H1 (cell line): ENCODE data around the gene FOXK1. TPM values are rescaled to one million over a fixed set of nuclear protein-coding genes. Genes with fewer than 3 reads are reported as not detected.

Experiments
- CTCF ChIA-PET: fragments of 300-600 bp; sonication (Branson Sonifier 250); formaldehyde crosslinking; loops from one replicate; lab custom pipeline; 2021; ENCODE audit not compliant: partially characterized antibody; lab: Charles Lee
- POLR2A ChIA-PET: fragments of 300-600 bp; sonication (Branson Sonifier 250); formaldehyde crosslinking; loops from one replicate; lab custom pipeline; 2021; ENCODE audit warnings: inconsistent platforms; ENCODE audit not compliant: partially characterized antibody; lab: Charles Lee
- DNase-seq, 2 experiments: peaks; one replicate each; pipeline versions ENCODE4 v3.0.0 to v3.0.0-alpha.2; 2010 to 2022; ENCODE audit warnings: low spot score in 2 of 2, low read depth in 1 of 2, mixed read lengths in 1 of 2
- FAIRE-seq: peaks from 2 replicates; lab custom pipeline; 2011; peaks lifted over from hg19 to GRCh38; lab: Jason Lieb, UNC
- H2AFZ ChIP-seq: 2 replicates; pipeline ENCODE4 v1.8.1; 2012; ENCODE audit warnings: low read length, inconsistent platforms
- H2AK5ac ChIP-seq: 2 replicates; pipeline ENCODE4 v1.6.1; 2013; ENCODE audit warnings: low read depth, low read length
- H2BK120ac ChIP-seq: replicated peaks from 2 replicates; pipeline ENCODE3; 2013; ENCODE audit warnings: low read depth, low read length, inconsistent platforms
- H2BK12ac ChIP-seq: 2 replicates; pipeline ENCODE4 v1.6.1; 2013; ENCODE audit warnings: low read depth, low read length
- H2BK15ac ChIP-seq: 2 replicates; pipeline ENCODE4 v1.6.1; 2013; ENCODE audit warnings: low read length
- H2BK20ac ChIP-seq: 2 replicates; pipeline ENCODE4 v1.6.1; 2013; ENCODE audit warnings: low read length
- H2BK5ac ChIP-seq: 2 replicates; pipeline ENCODE4 v1.6.1; 2013; ENCODE audit warnings: low read depth, low read length
- H3K14ac ChIP-seq: 2 replicates; pipeline ENCODE4 v1.6.1; 2013; ENCODE audit warnings: inconsistent platforms; ENCODE audit not compliant: insufficient read length
- H3K18ac ChIP-seq: 2 replicates; pipeline ENCODE4 v1.6.1; 2013; ENCODE audit warnings: low read length; ENCODE audit errors: extremely low read depth
- H3K23ac ChIP-seq: 2 replicates; pipeline ENCODE4 v1.6.1; 2013; ENCODE audit warnings: inconsistent platforms; ENCODE audit not compliant: insufficient read length
- H3K23me2 ChIP-seq: 2 replicates; pipeline ENCODE4 v1.6.1; 2013; ENCODE audit warnings: low read depth, low read length
- H3K27ac ChIP-seq: 2 replicates; pipeline ENCODE4 v1.6.1; 2011; ENCODE audit warnings: low read depth, low read length, inconsistent platforms
- H3K27me3 ChIP-seq, 4 experiments: replicated peaks in 1 of 4; 1 replicate in 1 of 4; 2 replicates in 3 of 4; pipeline versions ENCODE4 v1.6.1 to v1.8.1; 2011 to 2013; ENCODE audit warnings: low read length in 3 of 4, mild to moderate bottlenecking in 3 of 4, inconsistent platforms in 2 of 4, mixed read lengths in 2 of 4, moderate library complexity in 1 of 4; ENCODE audit not compliant: control insufficient read depth in 3 of 4, insufficient read depth in 3 of 4; ENCODE audit errors: extremely low read depth in 1 of 4
- H3K36me3 ChIP-seq, 4 experiments: 2 replicates each; pipeline versions ENCODE4 v1.6.1 to v1.8.1; 2011 to 2013; ENCODE audit warnings: mild to moderate bottlenecking in 4 of 4, low read length in 3 of 4, moderate library complexity in 2 of 4, control low read depth in 1 of 4, inconsistent platforms in 1 of 4; ENCODE audit not compliant: insufficient read depth in 4 of 4, control insufficient read depth in 2 of 4
- H3K4ac ChIP-seq: replicated peaks from 2 replicates; pipeline ENCODE3; 2013; ENCODE audit warnings: low read length, low read depth, mixed read lengths, inconsistent platforms; ENCODE audit not compliant: insufficient read length
- H3K4me1 ChIP-seq, 4 experiments: replicated peaks in 1 of 4; 1 replicate in 1 of 4; 2 replicates in 3 of 4; pipeline versions ENCODE4 v1.6.1 to v1.8.1; 2011 to 2013; ENCODE audit warnings: low read length in 3 of 4, inconsistent platforms in 2 of 4, mixed read lengths in 1 of 4; ENCODE audit not compliant: insufficient read depth in 4 of 4, control insufficient read depth in 3 of 4
- H3K4me2 ChIP-seq, 2 experiments: 2 replicates each; pipeline versions ENCODE4 v1.6.1 to v1.8.1; 2011 to 2013; ENCODE audit warnings: low read depth in 2 of 2, low read length in 2 of 2, control low read depth in 1 of 2, inconsistent platforms in 1 of 2, mild to moderate bottlenecking in 1 of 2; ENCODE audit not compliant: insufficient read depth in 1 of 2
- H3K4me3 ChIP-seq, 4 experiments: fragments of 200-600, 300-600 bp in 1 of 4; sonication (generic), shearing (Covaris generic), sonication (Bioruptor Twin) in 1 of 4; 2 replicates each; pipeline versions ENCODE4 v1.5.1 to v1.8.1; 2011 to 2016; ENCODE audit warnings: low read length in 4 of 4, low read depth in 3 of 4, control low read depth in 2 of 4, inconsistent platforms in 2 of 4, mild to moderate bottlenecking in 2 of 4, mixed read lengths in 1 of 4, moderate library complexity in 1 of 4; ENCODE audit not compliant: insufficient read depth in 2 of 4; ENCODE audit errors: extremely low read depth in 1 of 4
- H3K56ac ChIP-seq: replicated peaks from 2 replicates; pipeline ENCODE3; 2013; ENCODE audit warnings: low read depth, mild to moderate bottlenecking, mixed read lengths, low read length, inconsistent platforms; ENCODE audit not compliant: insufficient read length
- H3K79me1 ChIP-seq: 2 replicates; pipeline ENCODE4 v1.6.1; 2013; ENCODE audit warnings: low read depth, low read length, control low read depth
- H3K79me2 ChIP-seq, 2 experiments: 2 replicates each; pipeline versions ENCODE4 v1.6.1 to v1.8.1; 2012 to 2013; ENCODE audit warnings: low read length in 2 of 2, mild to moderate bottlenecking in 2 of 2, inconsistent platforms in 1 of 2; ENCODE audit not compliant: insufficient read depth in 2 of 2, control insufficient read depth in 1 of 2
- H3K9ac ChIP-seq, 4 experiments: replicated peaks in 1 of 4; 1 replicate in 1 of 4; 2 replicates in 3 of 4; pipeline versions ENCODE4 v1.6.1 to v1.8.1; 2011 to 2013; ENCODE audit warnings: low read depth in 3 of 4, low read length in 3 of 4, control low read depth in 2 of 4, mild to moderate bottlenecking in 2 of 4, moderate library complexity in 2 of 4, inconsistent platforms in 1 of 4; ENCODE audit errors: extremely low read depth in 1 of 4
- H3K9me3 ChIP-seq, 2 experiments: 2 replicates each; pipeline versions ENCODE4 v1.6.1 to v1.8.1; 2012 to 2013; ENCODE audit warnings: mild to moderate bottlenecking in 2 of 2, moderate library complexity in 2 of 2, control low read depth in 1 of 2, inconsistent platforms in 1 of 2, low read depth in 1 of 2, low read length in 1 of 2, mixed read lengths in 1 of 2; ENCODE audit not compliant: insufficient read depth in 2 of 2
- H4K20me1 ChIP-seq, 2 experiments: replicated peaks in 1 of 2; 2 replicates each; pipeline versions ENCODE3 to v1.8.1; 2011 to 2013; ENCODE audit warnings: inconsistent platforms in 2 of 2, low read length in 2 of 2, mild to moderate bottlenecking in 1 of 2; ENCODE audit not compliant: insufficient read depth in 2 of 2, control insufficient read depth in 1 of 2
- H4K5ac ChIP-seq: 2 replicates; pipeline ENCODE4 v1.6.1; 2013; ENCODE audit warnings: low read length, low read depth, mixed read lengths, inconsistent platforms; ENCODE audit not compliant: insufficient read length
- H4K8ac ChIP-seq: 2 replicates; pipeline ENCODE4 v1.8.0; 2013; ENCODE audit warnings: mild to moderate bottlenecking, moderate library complexity, low read length, inconsistent platforms; ENCODE audit not compliant: insufficient read depth; ENCODE audit errors: extremely low read depth
- H4K91ac ChIP-seq: replicated peaks from 2 replicates; pipeline ENCODE3; 2013; ENCODE audit warnings: low read length, mixed read lengths, inconsistent platforms; ENCODE audit not compliant: insufficient read length
- BCL11A ChIP-seq, 2 experiments: IDR thresholded peaks; one replicate each; pipeline ENCODE4 v1.6.1; 2011; ENCODE audit warnings: low read depth in 2 of 2, low read length in 2 of 2, mild to moderate bottlenecking in 2 of 2
- CHD1 ChIP-seq: IDR thresholded peaks from 2 replicates; pipeline ENCODE4 v1.6.1; 2012; ENCODE audit warnings: low read depth, low read length, improper control_type of control experiment
- EGR1 ChIP-seq: IDR thresholded peaks from 2 replicates; pipeline ENCODE4 v1.6.1; 2011; ENCODE audit warnings: low read depth, low read length, borderline replicate concordance
- JUN ChIP-seq: IDR thresholded peaks from 2 replicates; pipeline ENCODE4 v1.6.1; 2011; ENCODE audit warnings: low read depth, mild to moderate bottlenecking, improper control_type of control experiment, low read length
- RNF2 ChIP-seq: fragments of 200-900, 300-1000 bp; sonication (generic); IDR thresholded peaks from 2 replicates; pipeline ENCODE4 v1.7.1; 2016; ENCODE audit warnings: borderline replicate concordance, low read depth, mild to moderate bottlenecking, antibody characterized with exemption, low read length; ENCODE audit not compliant: poor library complexity, severe bottlenecking; ENCODE audit errors: missing control alignments
- SIRT6 ChIP-seq: IDR thresholded peaks from one replicate; pipeline ENCODE4 v1.7.1; 2012; ENCODE audit warnings: low read length, inconsistent platforms
- SP2 ChIP-seq: IDR thresholded peaks from 2 replicates; pipeline ENCODE4 v1.6.1; 2012; ENCODE audit warnings: mild to moderate bottlenecking, low read length, inconsistent platforms
- TAF1 ChIP-seq: IDR thresholded peaks from 2 replicates; pipeline ENCODE4 v1.6.1; 2011; ENCODE audit warnings: mild to moderate bottlenecking, low read depth, low read length
- TAF7 ChIP-seq: optimal IDR thresholded peaks from 2 replicates; pipeline ENCODE3; 2011; ENCODE audit warnings: low read depth, mild to moderate bottlenecking, inconsistent platforms, low read length, moderate library complexity, borderline replicate concordance
- ZNF274 ChIP-seq: IDR thresholded peaks from 2 replicates; pipeline ENCODE4 v1.7.0; 2012; ENCODE audit warnings: low read length, borderline replicate concordance; ENCODE audit errors: extremely low read depth
- WGBS, 2 experiments: shearing (Covaris generic) in 1 of 2; methylation state at CpG; one replicate each; pipeline versions ENCODE4 v1.1.6 to v1.1.7; 2013 to 2015; ENCODE audit warnings: low lambda C conversion rate in 2 of 2, mixed read lengths in 2 of 2, inconsistent platforms in 1 of 2, low coverage in 1 of 2, missing lambda C conversion rate in 1 of 2; ENCODE audit not compliant: insufficient replicate concordance in 2 of 2, insufficient coverage in 1 of 2, insufficient read length in 1 of 2; ENCODE audit errors: extremely low coverage in 1 of 2, missing lambda C conversion rate in 1 of 2; 5-methylcytosine and 5-hydroxymethylcytosine counted together
- polyA plus RNA-seq, 7 experiments: library from polyadenylated mRNA; depleted of rRNA in 3 of 7; stranded (reverse) in 5 of 7; unstranded in 2 of 7; fragments of >200 nt in 5 of 7; fragments of 200-250 nt in 2 of 7; gene quantifications; 1 replicate in 5 of 7; 2 replicates in 1 of 7; 4 replicates in 1 of 7; pipeline versions ENCODE4 v1.2.1 to v1.2.3, GENCODE V29; 2011 to 2013; ENCODE audit warnings: missing spikeins in 2 of 7, mixed read lengths in 2 of 7
- total RNA-seq: library from RNA; stranded (reverse); fragmentation: NEBNext Ultra II Directional; extraction: Animal tissue kit (Norgen Biotek cat#: 25700); gene quantifications from 2 replicates; pipeline ENCODE4 v1.2.1, GENCODE V29; 2021

The FOXK1 gene
- total and polyA plus RNA-seq, 2 of the 8 experiments (the other 6 are each of a cell fraction or from before 2014, with no cell fraction given) = 2.0 to 8.5 TPM

- Histone ChIP-seq H3K9ac (no peak overlapping the region), H3K27ac (no peak overlapping the region), H2AFZ (no peak overlapping the region), H2BK5ac (no peak overlapping the region), H4K91ac (no peak overlapping the region), H4K20me1 (no peaks in the 10 kb centered on the region), H3K4me2 (no peak overlapping the region), H3K18ac (no peak overlapping the region), H2BK120ac (no peak overlapping the region), H3K36me3 (peaks cover 0 to 5% (median 0%) of the 10 kb centered on the region in 4 experiments; a peak in 3 of 8 replicates), H2BK20ac (no peak overlapping the region), H3K14ac (no peak overlapping the region), H4K5ac (no peak overlapping the region), H2BK12ac (no peak overlapping the region), H3K79me1 (no peaks in the 10 kb centered on the region), H2AK5ac (no peak overlapping the region), H4K8ac (peak overlapping the region; percentile 35), H3K27me3 (no peaks in the 10 kb centered on the region), H3K4me1 (no peaks in the 10 kb centered on the region), H3K4ac (no peak overlapping the region), H3K4me3 (no peak overlapping the region), H3K9me3 (no peaks in the 10 kb centered on the region), H3K23me2 (no peaks in the 10 kb centered on the region), H3K56ac (no peak overlapping the region), H3K79me2 (no peaks in the 10 kb centered on the region), H3K23ac (no peak overlapping the region), H2BK15ac (no peak overlapping the region)
- FAIRE-seq = no peak
- WGBS, 2 experiments = 90% methylated on average over 35 of the region's 35 CpGs; no CpG with 5 or more reads in 1 of the 2 experiments
- no peak for DNase-seq
- POLR2A ChIA-PET = interaction anchor here (1.6 kb wide), 1 partner anchor 10 kb away, joined by 6 read pairs; the partner anchor contains the start of gene AP5Z1
- CTCF ChIA-PET = interaction anchor here (0.7 to 2.4 kb wide), 4 partner anchors 9 to 148 kb away, joined by 3 to 10 read pairs (median 3); partner anchors contain the start of gene AP5Z1
- no peak for TF ChIP-seq RNF2
- no peak for TF ChIP-seq TAF7
- TF ChIP-seq SP2 = no peak
- no peak for TF ChIP-seq JUN
- TF ChIP-seq ZNF274 = no peak
- TF ChIP-seq BCL11A (IDR thresholded peaks at IDR 0.05; ENCODE audit: low read depth in 2 of 2, low read length in 2 of 2) = no peak
- no peak for TF ChIP-seq TAF1
- no peak for TF ChIP-seq CHD1
- no peak for TF ChIP-seq SIRT6
- TF ChIP-seq EGR1 = no peak
These were observed 82.4 kb downstream of the FOXK1 start for GRCh38 chr7:4764402-4765007.
